Activated CD4-positive, alpha-beta memory T cell treated with anti-CD3 and anti-CD28 coated beads for 36 hours (primary cell): ENCODE results near the gene CDA. TPM values are rescaled to one million over a fixed set of nuclear protein-coding genes. Genes with fewer than 3 reads are reported as not detected.

Experiments
- total RNA-seq, 2 experiments: library from RNA; stranded (reverse); gene quantifications; one replicate each; pipeline ENCODE4 v1.2.3, GENCODE V29; 2021

Gene CDA
- total RNA-seq, 2 experiments from 2014 or later, result not detected

Other genes with a start within 250 kb of the CDA start
- under 1 TPM; 0.81 to 0.87 TPM for gene CAMK2N1, start 102.9 kb upstream of the CDA start, total RNA-seq
- gene MUL1, start 80.9 kb upstream of the CDA start, total RNA-seq, result 10 to 100 TPM; 16.3 to 16.7 TPM
- not detected for gene FAM43B, start 36.5 kb upstream of the CDA start, total RNA-seq
- gene PINK1, start 44.4 kb downstream of the CDA start, total RNA-seq, result 1 to 10 TPM; 4.4 to 4.8 TPM
- gene DDOST, start 72.3 kb downstream of the CDA start, total RNA-seq, result 100 to 1,000 TPM; 165 to 180 TPM
- not detected for gene KIF17, start 128.9 kb downstream of the CDA start, total RNA-seq
- under 1 TPM; 0.07 to 0.12 TPM for gene SH2D5, start 143.6 kb downstream of the CDA start, total RNA-seq
- gene HP1BP3, start 198.2 kb downstream of the CDA start, total RNA-seq, result 100 to 1,000 TPM; 209 to 225 TPM